Medulla oblongata (tissue), 1 donor: Measurements from ENCODE around the gene ABCC10.
"Not testable (repeated sequence)": the region's sequence is repeated elsewhere in the genome, so short reads cannot be mapped to it uniquely, and the experiment has no call there.

Experiments
- DNase-seq: peaks from one replicate; pipeline ENCODE4 v3.0.0-alpha.2; 2015; ENCODE audit errors: extremely low spot score

ABCC10 gene

GRCh38 chr6:43427406-43428111 is at the start of gene ABCC10:
ABCC10 (plus strand) TSS chr6:43427541; CDS start chr6:43427979, 438 bp downstream.
- DNase-seq, result peak; percentile 95

- DNase-seq, result no peak
Measured at GRCh38 chr6:43377710-43378229, 49.6 kb upstream of the ABCC10 start.

GRCh38 chr6:43378631-43379030 is 48.7 kb upstream of the ABCC10 start:
- no peak for DNase-seq

- DNase-seq, result not testable (repeated sequence)
Measured at GRCh38 chr6:43380858-43381257, 46.5 kb upstream of the ABCC10 start.

GRCh38 chr6:43383021-43383667 is 44.2 kb upstream of the ABCC10 start:
- no peak for DNase-seq

GRCh38 chr6:43386492-43386891 is 40.8 kb upstream of the ABCC10 start:
- no peak for DNase-seq

- no peak for DNase-seq
Measured at GRCh38 chr6:43389730-43390295, 37.5 kb upstream of the ABCC10 start.

GRCh38 chr6:43390753-43391439 is 36.4 kb upstream of the ABCC10 start:
- DNase-seq, result not testable (repeated sequence)

GRCh38 chr6:43391440-43392031 is 35.8 kb upstream of the ABCC10 start:
- no peak for DNase-seq

GRCh38 chr6:43393133-43393532 is 34.2 kb upstream of the ABCC10 start:
- not testable (repeated sequence) for DNase-seq

GRCh38 chr6:43393602-43394001 is 33.7 kb upstream of the ABCC10 start:
- DNase-seq, result no peak

- no peak for DNase-seq
Measured at GRCh38 chr6:43394982-43395381, 32.4 kb upstream of the ABCC10 start.

GRCh38 chr6:43395776-43396175 is 31.6 kb upstream of the ABCC10 start:
- peak; percentile 21 for DNase-seq

GRCh38 chr6:43396408-43397149 is 30.8 kb upstream of the ABCC10 start:
- no peak for DNase-seq

- no peak for DNase-seq
Measured at GRCh38 chr6:43399932-43400487, 27.3 kb upstream of the ABCC10 start.

GRCh38 chr6:43401730-43402129 is 25.6 kb upstream of the ABCC10 start:
- no peak for DNase-seq

GRCh38 chr6:43402820-43403219 is 24.5 kb upstream of the ABCC10 start:
- no peak for DNase-seq

- no peak for DNase-seq
Measured at GRCh38 chr6:43405354-43405753, 22.0 kb upstream of the ABCC10 start.

- no peak for DNase-seq
Measured at GRCh38 chr6:43407296-43407695, 20.0 kb upstream of the ABCC10 start.

- DNase-seq, result no peak
Measured at GRCh38 chr6:43408259-43408658, 19.1 kb upstream of the ABCC10 start.

- not testable (repeated sequence) for DNase-seq
Measured at GRCh38 chr6:43410776-43411175, 16.6 kb upstream of the ABCC10 start.
